Upper lobe of left lung (tissue), 6 donors: Measurements from ENCODE around the gene RFTN1. TPM values are rescaled to one million over a fixed set of nuclear protein-coding genes. Genes with fewer than 3 reads are reported as not detected.
A peak's percentile ranks its signal among the peaks of the same experiment; 100 is the strongest.

Experiments
- ATAC-seq, 2 donors: fragments of 200-7000 bp; cut with Tn5 transposase; one replicate each; pipeline ENCODE4 v1.9.1; 2022; ENCODE audit warnings: mild to moderate bottlenecking in 2 of 2, moderate library complexity in 2 of 2; ENCODE audit not compliant: low FRiP score in 2 of 2
- DNase-seq, 2 donors: peaks; one replicate each; pipeline ENCODE4 v3.0.0-alpha.2; 2019 to 2020
- H3K27ac ChIP-seq, 4 donors: fragments of 200-600 bp; sonication (generic); one replicate each; pipeline ENCODE4 v1.5.1; 2016 to 2019
- H3K27me3 ChIP-seq, 4 donors: fragments of 200-600 bp; sonication (generic); one replicate each; pipeline ENCODE4 v1.5.1; 2017 to 2019
- H3K36me3 ChIP-seq, 4 donors: fragments of 200-600 bp; sonication (generic); one replicate each; pipeline ENCODE4 v1.5.1; 2016 to 2019
- H3K4me1 ChIP-seq, 4 donors: fragments of 200-600 bp; sonication (generic); one replicate each; pipeline ENCODE4 v1.5.1; 2018 to 2019
- H3K4me3 ChIP-seq, 4 donors: fragments of 200-600 bp; sonication (generic); one replicate each; pipeline ENCODE4 v1.5.1; 2017 to 2019; ENCODE audit warnings: mild to moderate bottlenecking in 2 of 4, moderate library complexity in 1 of 4
- H3K9me3 ChIP-seq, 4 donors: fragments of 200-600 bp; sonication (generic); one replicate each; pipeline ENCODE4 v1.5.1; 2018 to 2019
- EP300 ChIP-seq, 4 donors: sonication (generic); formaldehyde crosslinking; IDR thresholded peaks; one replicate each; pipeline ENCODE4 v1.5.1; 2017; ENCODE audit warnings: antibody characterized with exemption in 4 of 4, control low read depth in 2 of 4
- POLR2A ChIP-seq, 4 donors: fragments of 450-650 bp; IDR thresholded peaks; one replicate each; pipeline ENCODE4 v1.5.1; 2016 to 2017; ENCODE audit warnings: antibody characterized with exemption in 4 of 4, mild to moderate bottlenecking in 2 of 4
- POLR2AphosphoS5 ChIP-seq, 2 donors: sonication (generic); formaldehyde crosslinking; IDR thresholded peaks; one replicate each; pipeline ENCODE4 v1.5.1; 2017; ENCODE audit warnings: antibody characterized with exemption in 2 of 2
- WGBS, 2 donors: methylation state at CpG; one replicate each; pipeline ENCODE4 v1.1.5; 2017 to 2018; 5-methylcytosine and 5-hydroxymethylcytosine counted together
- total RNA-seq, 6 donors: library from RNA; depleted of rRNA in 4 of 6; stranded (reverse); fragments of >200 nt in 4 of 6; gene quantifications; one replicate each; pipeline versions ENCODE4 v1.1.0 to v1.2.1, GENCODE V29; 2016 to 2021
- TF ChIP-seq, protein P1 (sequence below), 6 experiments: fragments of 450-650 bp in 4 of 6; fragments of 200-600 bp in 2 of 6; sonication (generic) in 2 of 6; IDR thresholded peaks; one replicate each; pipeline ENCODE4 v1.5.1; 2016 to 2019; ENCODE audit warnings: antibody characterized with exemption in 6 of 6
- donor health status: DM: no; HTN: no; CAD: no; lungs with moderate emphysema.
- donor health status: DM: no; HTN: yes; CAD: no; lungs with severe emphysema.

The RFTN1 gene
- total RNA-seq, 6 donors from 2014 or later, result 62.1 to 121 (median 76.1) TPM

DNA sequence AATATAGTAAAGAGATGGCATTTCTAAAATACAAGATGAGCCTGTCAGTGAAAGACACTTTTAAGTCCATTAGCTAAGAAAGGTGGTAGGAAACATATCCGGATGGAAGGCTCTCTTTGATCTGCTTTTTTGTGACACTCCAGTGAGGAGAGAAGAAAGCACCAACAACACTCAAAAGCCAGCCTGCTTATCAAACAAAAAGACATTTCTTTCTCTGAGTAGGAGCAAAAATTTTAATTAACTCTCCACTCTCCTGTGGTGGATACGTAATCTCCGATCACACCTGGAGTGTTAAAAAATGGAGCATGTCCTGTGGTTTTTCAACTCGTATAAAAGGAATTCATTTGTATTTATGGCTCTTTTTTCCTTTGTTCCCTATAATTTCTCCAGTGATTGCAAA, 183.1 kb downstream of the RFTN1 start:
- WGBS, 2 donors, result 78 to 85% methylated on average over 4 of the region's 4 CpGs
- peaks cover 0 to 23% (median 11%) of the 10 kb centered on the region in 4 donors for H3K36me3 ChIP-seq

GRCh38 chr3:16329826-16330129, 183.7 kb downstream of the RFTN1 start:
- ATAC-seq (no peak), DNase-seq (no peak)
- peaks cover 0 to 14% (median 0%) of the 10 kb centered on the region in 4 donors for H3K4me1 ChIP-seq
- H3K27ac ChIP-seq, result no peak overlapping the region
- H3K36me3 ChIP-seq, result peaks cover 0 to 25% (median 13%) of the 10 kb centered on the region in 4 donors
- TF ChIP-seq, protein P1, sequence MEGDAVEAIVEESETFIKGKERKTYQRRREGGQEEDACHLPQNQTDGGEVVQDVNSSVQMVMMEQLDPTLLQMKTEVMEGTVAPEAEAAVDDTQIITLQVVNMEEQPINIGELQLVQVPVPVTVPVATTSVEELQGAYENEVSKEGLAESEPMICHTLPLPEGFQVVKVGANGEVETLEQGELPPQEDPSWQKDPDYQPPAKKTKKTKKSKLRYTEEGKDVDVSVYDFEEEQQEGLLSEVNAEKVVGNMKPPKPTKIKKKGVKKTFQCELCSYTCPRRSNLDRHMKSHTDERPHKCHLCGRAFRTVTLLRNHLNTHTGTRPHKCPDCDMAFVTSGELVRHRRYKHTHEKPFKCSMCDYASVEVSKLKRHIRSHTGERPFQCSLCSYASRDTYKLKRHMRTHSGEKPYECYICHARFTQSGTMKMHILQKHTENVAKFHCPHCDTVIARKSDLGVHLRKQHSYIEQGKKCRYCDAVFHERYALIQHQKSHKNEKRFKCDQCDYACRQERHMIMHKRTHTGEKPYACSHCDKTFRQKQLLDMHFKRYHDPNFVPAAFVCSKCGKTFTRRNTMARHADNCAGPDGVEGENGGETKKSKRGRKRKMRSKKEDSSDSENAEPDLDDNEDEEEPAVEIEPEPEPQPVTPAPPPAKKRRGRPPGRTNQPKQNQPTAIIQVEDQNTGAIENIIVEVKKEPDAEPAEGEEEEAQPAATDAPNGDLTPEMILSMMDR (IDR thresholded peaks at IDR 0.05), result no peak
- no peak for TF ChIP-seq POLR2AphosphoS5 (IDR thresholded peaks at IDR 0.05)
- no peak for TF ChIP-seq EP300 (IDR thresholded peaks at IDR 0.05)
- no peak for TF ChIP-seq POLR2A (IDR thresholded peaks at IDR 0.05)
- H3K4me3 ChIP-seq, result no peak overlapping the region
- no peaks in the 10 kb centered on the region for H3K27me3 ChIP-seq
- H3K9me3 ChIP-seq, result peaks cover 0 to 4% (median 1%) of the 10 kb centered on the region in 4 donors
- 73 to 86% methylated on average over 8 to 9 of the region's 9 CpGs for WGBS, 2 donors

More for the DNA sequence above, 183.1 kb downstream of the RFTN1 start:
- DNase-seq, result no peak
- Histone ChIP-seq H3K4me3 (no peak overlapping the region), H3K27me3 (no peaks in the 10 kb centered on the region), H3K4me1 (peaks cover 0 to 14% (median 0%) of the 10 kb centered on the region in 4 donors), H3K9me3 (peaks cover 0 to 4% (median 1%) of the 10 kb centered on the region in 4 donors), H3K27ac (no peak overlapping the region)
- TF ChIP-seq EP300 (IDR thresholded peaks at IDR 0.05) (no peak), POLR2A (IDR thresholded peaks at IDR 0.05) (no peak), POLR2AphosphoS5 (IDR thresholded peaks at IDR 0.05) (no peak)
- TF ChIP-seq, protein P1 (IDR thresholded peaks at IDR 0.05), result no peak
- ATAC-seq, result no peak

DNA sequence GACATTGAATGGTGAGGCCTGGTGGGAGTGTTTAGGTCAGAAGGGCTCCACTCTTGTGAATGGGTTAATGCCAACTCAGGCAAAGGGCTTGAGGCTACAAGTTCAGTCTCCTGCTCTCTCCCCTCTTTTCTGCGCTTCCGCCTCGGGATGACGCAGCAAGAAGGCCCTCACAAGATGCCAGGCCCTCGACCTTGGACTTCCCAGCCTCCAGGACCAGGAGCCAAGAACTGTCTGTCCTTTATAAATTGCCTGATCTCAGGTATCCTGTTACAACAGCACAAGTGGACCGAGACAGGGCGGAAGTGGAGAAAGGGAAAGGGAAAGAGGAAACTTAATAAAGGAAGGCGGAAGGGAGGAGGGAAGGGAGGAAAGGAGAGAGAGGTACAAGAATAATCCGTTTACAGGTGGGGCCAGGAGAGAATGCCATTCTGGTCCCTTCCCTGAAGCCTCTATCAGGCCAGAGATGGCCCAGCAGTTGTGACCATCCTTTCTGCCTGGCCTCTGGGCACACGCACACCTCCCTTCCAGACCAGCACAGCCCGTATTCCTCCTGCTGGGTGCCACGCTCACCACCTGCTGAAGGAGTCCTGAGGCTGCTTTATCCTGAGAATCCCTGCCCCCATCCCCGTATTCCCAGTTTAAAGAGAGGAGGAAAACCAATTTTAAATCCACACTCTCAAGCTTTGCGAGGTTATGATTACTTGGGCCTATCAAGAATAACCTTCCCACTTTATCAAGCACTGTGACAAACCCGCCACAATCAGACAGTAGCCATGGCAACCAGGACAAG, 184.3 kb downstream of the RFTN1 start:
- Histone ChIP-seq H3K4me1 (peaks cover 0 to 14% (median 0%) of the 10 kb centered on the region in 4 donors), H3K9me3 (peaks cover 0 to 4% (median 1%) of the 10 kb centered on the region in 4 donors), H3K27me3 (no peaks in the 10 kb centered on the region), H3K36me3 (peaks cover 0 to 26% (median 12%) of the 10 kb centered on the region in 4 donors), H3K27ac (peak overlapping the region in 1 of 4 donors; percentile 3), H3K4me3 (no peak overlapping the region)
- DNase-seq (no peak), ATAC-seq (peak in 1 of 2 donors; percentile 63)
- WGBS, 2 donors, result 76 to 80% methylated on average over 15 of the region's 15 CpGs
- no peak for TF ChIP-seq POLR2A (IDR thresholded peaks at IDR 0.05)
- TF ChIP-seq POLR2AphosphoS5 (IDR thresholded peaks at IDR 0.05), result no peak
- no peak for TF ChIP-seq EP300 (IDR thresholded peaks at IDR 0.05)
- TF ChIP-seq, protein P1 (IDR thresholded peaks at IDR 0.05), result no peak

DNA sequence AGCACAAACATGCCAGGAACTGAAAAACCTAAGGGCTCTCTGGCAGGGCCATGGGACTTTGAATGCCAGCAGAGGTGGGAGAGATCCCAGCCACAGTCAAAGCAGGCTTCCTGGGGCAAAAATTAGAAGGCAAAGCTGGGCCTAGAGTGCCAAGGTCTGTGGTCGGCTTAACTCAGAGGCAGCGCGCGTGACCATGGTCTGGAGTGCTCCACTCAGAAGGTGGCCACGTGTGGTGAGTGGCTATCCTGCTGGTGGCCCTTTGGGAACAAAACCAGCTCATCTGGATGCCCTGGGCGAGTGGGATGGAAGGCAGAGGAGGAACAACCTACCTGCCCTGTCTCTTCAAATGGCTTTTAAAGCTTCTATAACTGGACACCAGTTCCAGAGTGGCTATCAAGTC, 185.4 kb downstream of the RFTN1 start:
- Histone ChIP-seq H3K27ac (no peak overlapping the region), H3K27me3 (no peaks in the 10 kb centered on the region), H3K4me1 (peaks cover 0 to 12% (median 0%) of the 10 kb centered on the region in 4 donors), H3K4me3 (no peak overlapping the region), H3K36me3 (peaks cover 0 to 29% (median 18%) of the 10 kb centered on the region in 4 donors), H3K9me3 (peaks cover 0 to 4% (median 1%) of the 10 kb centered on the region in 4 donors)
- no peak for DNase-seq
- 93 to 98% methylated on average over 6 of the region's 6 CpGs for WGBS, 2 donors
- ATAC-seq, result peak in 1 of 2 donors; percentile 38
- TF ChIP-seq POLR2A (IDR thresholded peaks at IDR 0.05) (no peak), POLR2AphosphoS5 (IDR thresholded peaks at IDR 0.05) (no peak), EP300 (IDR thresholded peaks at IDR 0.05) (no peak)
- TF ChIP-seq, protein P1 (IDR thresholded peaks at IDR 0.05), result no peak
